Stomach (tissue), 9 donors: ENCODE results near the gene USP47. TPM values are rescaled to one million over a fixed set of nuclear protein-coding genes. Genes with fewer than 3 reads are reported as not detected.

Experiments
- DNase-seq, 2 donors: peaks; one replicate each; pipeline versions ENCODE4 v3.0.0 to v3.0.0-alpha.2; 2013 to 2019
- H3K27ac ChIP-seq, 5 donors: fragments of 200-600 bp in 4 of 5; sonication (generic) in 4 of 5; one replicate each; pipeline ENCODE4 v1.5.1; 2013 to 2019; ENCODE audit warnings: mild to moderate bottlenecking in 1 of 5, moderate library complexity in 1 of 5
- H3K27me3 ChIP-seq, 3 donors: fragments of 200-600 bp; sonication (generic); one replicate each; pipeline ENCODE4 v1.5.1; 2017 to 2019; ENCODE audit warnings: mixed run types in 1 of 3
- H3K36me3 ChIP-seq, 4 donors: fragments of 200-600 bp; sonication (generic); 1 replicate in 3 of 4; 2 replicates in 1 of 4; pipeline ENCODE4 v1.5.1; 2016 to 2019
- H3K4me1 ChIP-seq, 4 donors: fragments of 200-600 bp; sonication (generic); one replicate each; pipeline ENCODE4 v1.5.1; 2016 to 2019
- H3K4me3 ChIP-seq, 4 donors: fragments of 200-600 bp; sonication (generic) in 3 of 4; one replicate each; pipeline ENCODE4 v1.5.1; 2016 to 2019; ENCODE audit warnings: mild to moderate bottlenecking in 1 of 4
- H3K9me3 ChIP-seq, 4 donors: fragments of 200-600 bp; sonication (generic); one replicate each; pipeline ENCODE4 v1.5.1; 2016 to 2019
- CTCF ChIP-seq, 7 experiments: fragments of 450-650 bp in 4 of 7; fragments of 200-600 bp in 3 of 7; sonication (generic) in 3 of 7; IDR thresholded peaks; one replicate each; pipeline ENCODE4 v1.5.1; 2016 to 2019; ENCODE audit warnings: antibody characterized with exemption in 7 of 7, control low read depth in 2 of 7, mild to moderate bottlenecking in 1 of 7
- EP300 ChIP-seq: sonication (generic); formaldehyde crosslinking; IDR thresholded peaks from one replicate; pipeline ENCODE4 v1.6.1; 2017; ENCODE audit warnings: antibody characterized with exemption
- POLR2A ChIP-seq, 4 donors: fragments of 450-650 bp; IDR thresholded peaks; one replicate each; pipeline ENCODE4 v1.6.1; 2016; ENCODE audit warnings: antibody characterized with exemption in 4 of 4, control low read depth in 2 of 4, mild to moderate bottlenecking in 1 of 4, moderate library complexity in 1 of 4
- POLR2AphosphoS5 ChIP-seq, 3 donors: sonication (generic); formaldehyde crosslinking; IDR thresholded peaks; one replicate each; pipeline ENCODE4 v1.6.1; 2016; ENCODE audit warnings: antibody characterized with exemption in 3 of 3
- WGBS, 5 donors: extraction: QIAGEN DNeasy Blood & Tissue Kit in 3 of 5; methylation state at CpG; one replicate each; pipeline versions ENCODE4 v1.1.5 to v1.1.7; 2013 to 2018; 5-methylcytosine and 5-hydroxymethylcytosine counted together
- intact Hi-C: fragments of 100-400 bp; cut with DNase I; formaldehyde crosslinking; loops from one replicate; pipeline ENCODE4 v1.15.1; 2023; ENCODE audit warnings: low total_unique reads
- polyA plus RNA-seq, 3 donors: library from polyadenylated mRNA; stranded (reverse); fragments of 200-250 nt; gene quantifications; one replicate each; pipeline ENCODE4 v1.2.3, GENCODE V29; 2013
- total RNA-seq, 5 donors: library from RNA; depleted of rRNA; stranded (reverse); fragments of >200 nt; gene quantifications; one replicate each; pipeline versions ENCODE4 v1.1.0 to v1.2.3, GENCODE V29; 2014 to 2016
- donor health status: healthy with polysubstance abuse.
- donor health status: Bipolar disorder and iron deficiency.
- donor health status: healthy.

The USP47 gene
- total and polyA plus RNA-seq, 8 donors, result 14.6 to 200 (median 48.8) TPM

DNA sequence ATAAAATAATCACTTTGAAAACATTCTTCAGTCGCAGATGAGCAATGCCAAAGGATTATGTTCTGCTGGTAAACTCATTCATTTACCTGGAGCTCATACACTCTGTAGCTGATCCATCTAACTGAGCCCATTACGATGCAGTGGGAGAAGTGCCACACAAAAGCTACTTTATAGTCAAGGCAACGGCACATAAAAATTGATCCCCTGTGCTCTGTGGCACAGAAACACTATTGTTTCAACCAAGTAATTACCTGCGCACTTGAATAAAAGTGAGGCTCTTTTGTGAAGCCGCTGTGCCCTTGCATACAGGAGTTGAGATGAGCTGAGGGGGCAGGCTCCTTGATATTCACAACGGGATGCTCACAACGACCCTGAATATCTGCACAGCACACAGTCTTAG lies 159.4 kb downstream of the USP47 start:
- Histone ChIP-seq H3K4me3 (no peak overlapping the region), H3K4me1 (peaks cover 0 to 22% (median 3%) of the 10 kb centered on the region in 4 donors), H3K27me3 (no peaks in the 10 kb centered on the region), H3K9me3 (no peaks in the 10 kb centered on the region), H3K27ac (no peak overlapping the region), H3K36me3 (peaks cover 0 to 44% (median 18%) of the 10 kb centered on the region in 4 donors)
- TF ChIP-seq CTCF (IDR thresholded peaks at IDR 0.05) (no peak), POLR2AphosphoS5 (IDR thresholded peaks at IDR 0.05) (no peak), POLR2A (IDR thresholded peaks at IDR 0.05) (no peak), EP300 (no peak)
- intact Hi-C loops, result no loop called here
- 77 to 89% (median 80%) methylated on average over 7 of the region's 7 CpGs for WGBS, 5 donors
- no peak for DNase-seq

- intact Hi-C loops, result no loop called here
- Histone ChIP-seq H3K4me1 (peaks cover 5 to 39% (median 16%) of the 10 kb centered on the region in 4 donors), H3K36me3 (peaks cover 0 to 27% (median 9%) of the 10 kb centered on the region in 4 donors), H3K4me3 (no peak overlapping the region), H3K9me3 (no peaks in the 10 kb centered on the region), H3K27ac (no peak overlapping the region), H3K27me3 (peaks cover 0 to 15% (median 8%) of the 10 kb centered on the region in 3 donors)
- TF ChIP-seq EP300 (no peak), POLR2AphosphoS5 (IDR thresholded peaks at IDR 0.05) (no peak), CTCF (IDR thresholded peaks at IDR 0.05) (no peak)
- DNase-seq, result no peak
- WGBS, 5 donors, result 90 to 97% (median 93%) methylated on average over 2 of the region's 2 CpGs
These were observed 161.6 kb downstream of the USP47 start for GRCh38 chr11:12003336-12003735.

DNA sequence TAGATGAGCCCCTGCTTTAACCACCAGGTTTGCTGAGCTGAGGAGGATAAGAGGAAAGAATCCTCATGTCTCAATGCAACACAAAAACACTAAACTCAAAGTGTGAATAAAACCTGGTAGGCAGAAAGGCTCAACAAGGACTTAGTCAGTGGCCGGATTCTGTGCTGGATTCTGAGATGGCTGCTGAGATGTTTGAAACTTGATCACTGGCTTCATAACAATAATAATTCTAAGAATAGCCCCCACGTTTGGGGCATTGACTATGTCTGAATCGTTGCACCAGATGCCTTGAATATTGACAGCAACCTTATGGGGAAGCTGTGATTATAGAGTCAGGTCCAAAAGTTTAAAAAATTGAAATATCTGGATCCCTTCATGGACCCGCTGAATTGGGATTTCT lies 162.0 kb downstream of the USP47 start:
- intact Hi-C loops, result no loop called here
- Histone ChIP-seq H3K9me3 (no peaks in the 10 kb centered on the region), H3K4me3 (no peak overlapping the region), H3K36me3 (peaks cover 0 to 24% (median 9%) of the 10 kb centered on the region in 4 donors), H3K27me3 (peaks cover 0 to 20% (median 12%) of the 10 kb centered on the region in 3 donors), H3K4me1 (peaks cover 10 to 42% (median 21%) of the 10 kb centered on the region in 4 donors), H3K27ac (no peak overlapping the region)
- no peak for DNase-seq
- WGBS, 5 donors, result 80 to 93% (median 87%) methylated on average over 4 of the region's 4 CpGs
- TF ChIP-seq EP300, result no peak
- no peak for TF ChIP-seq POLR2AphosphoS5 (IDR thresholded peaks at IDR 0.05)
- TF ChIP-seq POLR2A (IDR thresholded peaks at IDR 0.05), result no peak

- peaks cover 0 to 32% (median 21%) of the 10 kb centered on the region in 3 donors for H3K27me3 ChIP-seq
- no peaks in the 10 kb centered on the region for H3K9me3 ChIP-seq
- no peak for DNase-seq
- WGBS, 5 donors, result 63 to 71% (median 65%) methylated on average over 4 of the region's 4 CpGs
- H3K27ac ChIP-seq, result peak overlapping the region in 4 of 5 donors; percentile 23 to 52 (median 36)
- TF ChIP-seq POLR2AphosphoS5 (IDR thresholded peaks at IDR 0.05) (no peak), EP300 (no peak), CTCF (IDR thresholded peaks at IDR 0.05) (no peak), POLR2A (IDR thresholded peaks at IDR 0.05) (no peak)
- intact Hi-C loops, result no loop called here
- no peak overlapping the region for H3K4me3 ChIP-seq
- H3K4me1 ChIP-seq, result peaks cover 16 to 51% (median 29%) of the 10 kb centered on the region in 4 donors
- H3K36me3 ChIP-seq, result peaks cover 0 to 19% (median 9%) of the 10 kb centered on the region in 4 donors
These were observed 163.3 kb downstream of the USP47 start for GRCh38 chr11:12005061-12005460.

DNA sequence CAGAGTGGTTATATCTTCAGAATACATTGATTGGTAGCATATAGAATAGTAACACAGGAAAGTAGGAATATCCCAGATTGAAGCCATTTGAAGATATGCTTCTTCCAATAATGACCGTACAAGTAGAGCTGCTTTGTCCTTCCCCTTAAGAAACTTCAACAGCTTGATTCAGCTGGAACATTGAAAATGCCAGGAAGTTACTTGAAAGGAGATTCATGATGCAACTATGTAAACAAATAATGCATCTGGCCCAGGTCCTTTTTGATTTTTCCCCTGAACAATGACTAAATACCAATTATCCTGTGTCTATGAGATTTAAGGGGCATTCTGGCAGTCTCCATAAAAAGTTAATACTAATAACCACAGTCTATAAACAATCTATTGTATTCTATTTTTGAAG lies 163.7 kb downstream of the USP47 start:
- no peak overlapping the region for H3K4me3 ChIP-seq
- WGBS, 5 donors, result 61 to 69% (median 67%) methylated on average over 1 of the region's 1 CpG
- intact Hi-C loops, result no loop called here
- no peak for DNase-seq
- peaks cover 0 to 16% (median 9%) of the 10 kb centered on the region in 4 donors for H3K36me3 ChIP-seq
- H3K4me1 ChIP-seq, result peaks cover 16 to 51% (median 29%) of the 10 kb centered on the region in 4 donors
- TF ChIP-seq POLR2AphosphoS5 (IDR thresholded peaks at IDR 0.05) (peak in 2 of 3 donors; percentile 36 to 47), CTCF (IDR thresholded peaks at IDR 0.05) (no peak), POLR2A (IDR thresholded peaks at IDR 0.05) (no peak), EP300 (no peak)
- peaks cover 0 to 34% (median 24%) of the 10 kb centered on the region in 3 donors for H3K27me3 ChIP-seq
- no peaks in the 10 kb centered on the region for H3K9me3 ChIP-seq
- peak overlapping the region in 4 of 5 donors; percentile 23 to 52 (median 36) for H3K27ac ChIP-seq
